ENCODE results near the gene COX15. TPM values are rescaled to one million over a fixed set of nuclear protein-coding genes. Genes with fewer than 3 reads are reported as not detected.

The COX15 gene
- total RNA-seq, 2 experiments from 2014 or later: 18.5 to 55.2 TPM

GRCh38 chr10:99770408-99771045 is 38.6 kb upstream of the COX15 start:
- intact Hi-C loops (cut with micrococcal nuclease; ENCODE audit: unreplicated experiment): no loop called here
- no peak overlapping the region for H3K4me3 ChIP-seq (ENCODE audit: low read depth, low read length, poor library complexity, severe bottlenecking)
- ChIA-PET POLR2A (interaction anchor here (0.6 kb wide), 1 partner anchor 180 kb away, joined by 3 read pairs; no protein-coding TSS in a partner anchor), CTCF (ENCODE audit: unreplicated experiment) (no interaction called here)
- H3K27ac ChIP-seq (ENCODE audit: low read depth, low read length, poor library complexity, severe bottlenecking): no peak overlapping the region
- H3K79me2 ChIP-seq (ENCODE audit: insufficient read depth, low read depth, low read length): no peaks in the 10 kb centered on the region
- H3K4me1 ChIP-seq (ENCODE audit: insufficient read depth, low read length, poor library complexity, severe bottlenecking): no peaks in the 10 kb centered on the region
- H3K36me3 ChIP-seq (ENCODE audit: insufficient read depth, low read length): no peaks in the 10 kb centered on the region
- BruUV-seq (replicated peaks): no TSS peak
- no peak overlapping the region for H2AFZ ChIP-seq (ENCODE audit: low read length)
- no peak overlapping the region for H3K4me2 ChIP-seq (ENCODE audit: low read length)
- no peaks in the 10 kb centered on the region for H4K20me1 ChIP-seq (ENCODE audit: insufficient read depth, low read length)
- no peaks in the 10 kb centered on the region for H3K9me3 ChIP-seq (ENCODE audit: low read length)
- DNase-seq (ENCODE audit: low spot score): no peak
- TF ChIP-seq EZH2phosphoT487 (IDR thresholded peaks at IDR 0.05; ENCODE audit: borderline replicate concordance, low read depth, low read length) (no peak), CTCF (conservative IDR thresholded peaks at IDR 0.05; ENCODE audit: low read length) (no peak)
- no peaks in the 10 kb centered on the region for H3K9me2 ChIP-seq (ENCODE audit: insufficient read depth, low read length)

- Histone ChIP-seq H2AFZ (ENCODE audit: low read length) (no peak overlapping the region), H3K9me3 (ENCODE audit: low read length) (no peaks in the 10 kb centered on the region), H3K36me3 (ENCODE audit: insufficient read depth, low read length) (no peaks in the 10 kb centered on the region), H4K20me1 (ENCODE audit: insufficient read depth, low read length) (no peaks in the 10 kb centered on the region), H3K4me2 (ENCODE audit: low read length) (no peak overlapping the region), H3K27ac (ENCODE audit: low read depth, low read length, poor library complexity, severe bottlenecking) (no peak overlapping the region), H3K79me2 (ENCODE audit: insufficient read depth, low read depth, low read length) (no peaks in the 10 kb centered on the region), H3K4me1 (ENCODE audit: insufficient read depth, low read length, poor library complexity, severe bottlenecking) (no peaks in the 10 kb centered on the region), H3K4me3 (ENCODE audit: low read depth, low read length, poor library complexity, severe bottlenecking) (no peak overlapping the region), H3K9me2 (ENCODE audit: insufficient read depth, low read length) (no peaks in the 10 kb centered on the region)
- no peak for DNase-seq (ENCODE audit: low spot score)
- intact Hi-C loops (cut with micrococcal nuclease; ENCODE audit: unreplicated experiment): no loop called here
- TF ChIP-seq EZH2phosphoT487 (IDR thresholded peaks at IDR 0.05; ENCODE audit: borderline replicate concordance, low read depth, low read length) (no peak), CTCF (conservative IDR thresholded peaks at IDR 0.05; ENCODE audit: low read length) (no peak)
- CTCF ChIA-PET (ENCODE audit: unreplicated experiment): no interaction called here
- POLR2A ChIA-PET: interaction anchor here (1.1 kb wide), 1 partner anchor 34 kb away, joined by 3 read pairs; no protein-coding TSS in a partner anchor
- BruUV-seq (replicated peaks): no TSS peak
Observed at GRCh38 chr10:99769706-99770105, 37.8 kb upstream of the COX15 start.

DNA sequence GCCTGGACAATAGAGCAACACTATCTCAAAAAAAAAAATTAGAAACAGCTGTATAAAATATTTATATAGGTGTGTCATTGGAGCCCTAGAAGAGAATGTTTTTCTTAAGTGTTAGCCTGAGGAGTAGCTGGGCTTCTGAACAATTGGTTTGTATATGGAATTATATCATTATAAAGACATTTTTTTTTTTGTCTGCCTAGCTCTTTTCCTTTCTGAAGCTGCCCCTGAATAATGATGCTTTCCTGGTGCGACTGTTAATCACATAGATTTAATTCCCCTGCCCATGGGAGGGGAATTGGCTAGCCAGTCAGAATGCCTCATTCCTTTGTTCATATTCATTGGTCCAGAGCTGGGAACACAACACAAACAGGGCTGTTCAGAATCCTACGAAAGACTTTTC is 36.6 kb upstream of the COX15 start:
- DNase-seq (ENCODE audit: low spot score): no peak
- intact Hi-C loops (cut with micrococcal nuclease; ENCODE audit: unreplicated experiment): no loop called here
- ChIA-PET POLR2A (interaction anchor here (1.1 kb wide), 1 partner anchor 35 kb away, joined by 3 read pairs; no protein-coding TSS in a partner anchor), CTCF (ENCODE audit: unreplicated experiment) (interaction anchor here (0.6 kb wide), 1 partner anchor 9 kb away, joined by 3 read pairs; no protein-coding TSS in a partner anchor)
- no peaks in the 10 kb centered on the region for H3K36me3 ChIP-seq (ENCODE audit: insufficient read depth, low read length)
- no peak overlapping the region for H3K4me2 ChIP-seq (ENCODE audit: low read length)
- no peak overlapping the region for H3K27ac ChIP-seq (ENCODE audit: low read depth, low read length, poor library complexity, severe bottlenecking)
- H3K9me3 ChIP-seq (ENCODE audit: low read length): no peaks in the 10 kb centered on the region
- H4K20me1 ChIP-seq (ENCODE audit: insufficient read depth, low read length): no peaks in the 10 kb centered on the region
- no peaks in the 10 kb centered on the region for H3K9me2 ChIP-seq (ENCODE audit: insufficient read depth, low read length)
- no TSS peak for BruUV-seq (replicated peaks)
- no peaks in the 10 kb centered on the region for H3K79me2 ChIP-seq (ENCODE audit: insufficient read depth, low read depth, low read length)
- H3K4me3 ChIP-seq (ENCODE audit: low read depth, low read length, poor library complexity, severe bottlenecking): no peak overlapping the region
- no peaks in the 10 kb centered on the region for H3K4me1 ChIP-seq (ENCODE audit: insufficient read depth, low read length, poor library complexity, severe bottlenecking)
- no peak for TF ChIP-seq EZH2phosphoT487 (IDR thresholded peaks at IDR 0.05; ENCODE audit: borderline replicate concordance, low read depth, low read length)
- TF ChIP-seq CTCF (conservative IDR thresholded peaks at IDR 0.05; ENCODE audit: low read length): no peak
- H2AFZ ChIP-seq (ENCODE audit: low read length): no peak overlapping the region

Measured in OCI-LY7 (cell line).